Fibroblast of mammary gland (primary cell): ENCODE results near the gene DSN1.

ENCODE experiments used
- DNase-seq: peaks from one replicate; pipeline ENCODE4 v3.0.0-alpha.2; 2010; ENCODE audit warnings: low read depth
- H3K4me3 ChIP-seq: 2 replicates; pipeline ENCODE4 v1.5.1; 2011; ENCODE audit warnings: low read depth, mild to moderate bottlenecking, low read length, moderate library complexity; ENCODE audit not compliant: control insufficient read depth
- TF ChIP-seq, protein P1 (sequence below): conservative IDR thresholded peaks from 2 replicates; pipeline ENCODE4 v1.5.1; 2011; ENCODE audit warnings: low read depth, low read length, inconsistent platforms; ENCODE audit not compliant: control insufficient read depth, insufficient read depth

Gene DSN1

DNA sequence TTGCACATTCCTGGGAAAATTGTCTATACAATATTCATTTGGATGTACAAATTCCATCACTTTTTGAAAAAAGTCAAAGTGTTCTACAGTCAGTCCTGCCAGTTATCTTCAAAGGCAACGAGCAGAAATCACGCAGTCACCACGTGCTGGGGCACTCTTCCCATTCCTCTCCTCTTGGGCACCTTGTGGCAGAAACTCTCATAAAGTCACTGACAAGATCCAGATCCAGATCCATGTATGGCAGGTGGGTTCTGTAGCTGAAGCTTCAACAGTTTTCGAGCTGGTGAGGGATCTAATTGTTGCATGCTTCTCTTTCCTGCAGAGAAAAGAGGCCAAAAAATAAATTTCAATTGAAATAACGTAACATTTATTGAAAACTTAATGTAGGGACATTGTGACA is 21.0 kb downstream of the DSN1 start:
- no peak overlapping the region for H3K4me3 ChIP-seq
- TF ChIP-seq, protein P1, sequence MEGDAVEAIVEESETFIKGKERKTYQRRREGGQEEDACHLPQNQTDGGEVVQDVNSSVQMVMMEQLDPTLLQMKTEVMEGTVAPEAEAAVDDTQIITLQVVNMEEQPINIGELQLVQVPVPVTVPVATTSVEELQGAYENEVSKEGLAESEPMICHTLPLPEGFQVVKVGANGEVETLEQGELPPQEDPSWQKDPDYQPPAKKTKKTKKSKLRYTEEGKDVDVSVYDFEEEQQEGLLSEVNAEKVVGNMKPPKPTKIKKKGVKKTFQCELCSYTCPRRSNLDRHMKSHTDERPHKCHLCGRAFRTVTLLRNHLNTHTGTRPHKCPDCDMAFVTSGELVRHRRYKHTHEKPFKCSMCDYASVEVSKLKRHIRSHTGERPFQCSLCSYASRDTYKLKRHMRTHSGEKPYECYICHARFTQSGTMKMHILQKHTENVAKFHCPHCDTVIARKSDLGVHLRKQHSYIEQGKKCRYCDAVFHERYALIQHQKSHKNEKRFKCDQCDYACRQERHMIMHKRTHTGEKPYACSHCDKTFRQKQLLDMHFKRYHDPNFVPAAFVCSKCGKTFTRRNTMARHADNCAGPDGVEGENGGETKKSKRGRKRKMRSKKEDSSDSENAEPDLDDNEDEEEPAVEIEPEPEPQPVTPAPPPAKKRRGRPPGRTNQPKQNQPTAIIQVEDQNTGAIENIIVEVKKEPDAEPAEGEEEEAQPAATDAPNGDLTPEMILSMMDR: no peak
- DNase-seq: no peak

DNA sequence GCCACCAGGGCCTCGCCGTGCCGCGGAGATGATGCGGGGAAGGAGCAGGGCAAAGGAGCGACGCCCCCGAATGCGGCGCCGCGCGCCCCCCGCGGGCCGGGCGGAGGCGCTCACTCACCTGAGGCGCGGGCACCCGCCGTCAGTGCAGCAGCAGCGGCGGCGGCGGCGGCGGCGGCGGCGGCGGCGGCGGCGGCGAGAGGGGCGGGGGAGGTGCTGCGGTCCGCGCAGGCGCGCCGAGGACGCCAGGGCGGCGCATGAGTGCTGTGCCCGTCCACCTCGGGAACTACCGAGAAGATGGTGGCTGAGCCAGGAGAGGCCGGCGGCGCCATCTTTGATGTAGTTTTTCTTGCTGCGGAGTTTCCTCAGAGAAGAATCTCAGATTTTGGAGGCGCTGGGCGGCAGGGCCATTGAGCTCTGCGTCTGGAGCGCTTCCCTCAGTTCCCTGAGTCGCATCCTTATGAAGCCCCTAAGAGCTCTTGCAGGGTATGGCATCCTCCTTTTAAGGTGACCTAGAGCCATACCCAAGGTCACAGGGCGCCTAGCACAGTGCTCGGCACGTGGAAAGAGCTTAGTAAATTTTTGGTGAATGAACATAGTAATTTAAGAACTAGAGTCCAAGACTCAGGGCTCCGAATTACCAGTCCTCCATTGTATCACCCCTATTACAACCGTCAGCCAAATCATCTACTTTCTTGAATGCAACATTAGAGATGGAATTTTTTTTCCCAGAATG is 27.5 kb downstream of the DSN1 start, which contains the start of gene NDRG3:
TSS of gene NDRG3 (minus strand) at position 164 of the 733 bp plus-strand sequence. CDS start 24,355 bp downstream, outside the sequence.
- peak within 1 kb of the TSS; percentile 73 for H3K4me3 ChIP-seq
- TF ChIP-seq, protein P1: no peak
- peak; percentile 88 for DNase-seq

DNA sequence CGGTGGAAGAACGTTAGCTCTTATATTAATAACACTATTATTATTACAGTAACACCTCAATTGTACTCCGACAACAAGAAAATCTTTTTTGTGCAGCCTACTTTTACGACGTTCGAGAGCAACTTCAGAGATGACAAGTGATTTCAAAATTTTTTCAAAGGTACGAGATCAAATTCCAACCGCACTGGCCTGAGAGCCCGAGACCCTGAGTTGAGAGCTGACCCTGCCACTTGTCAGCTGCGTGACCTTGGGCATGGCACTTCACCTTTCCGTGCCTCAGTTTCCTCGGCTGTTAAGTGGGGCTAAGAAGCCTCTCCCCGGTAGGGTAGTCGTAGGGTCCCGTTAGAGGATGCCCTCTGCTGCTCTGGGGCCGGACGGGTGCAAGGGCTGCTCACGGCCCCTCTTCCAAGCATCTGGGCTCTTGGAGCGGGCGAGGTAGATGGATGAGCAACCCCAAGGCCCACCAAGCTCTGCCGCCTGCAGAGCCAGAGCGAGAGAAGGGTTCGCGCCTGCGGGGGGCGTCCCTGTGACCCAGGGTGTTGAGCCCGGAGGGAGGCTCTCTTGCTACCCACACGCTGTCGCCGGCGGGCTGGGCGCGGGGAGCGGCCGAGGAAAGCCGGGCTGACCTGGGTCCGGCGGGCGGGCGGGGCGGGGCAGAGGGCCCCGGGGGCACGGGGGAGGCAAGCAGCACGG is 28.2 kb downstream of the DSN1 start:
- TF ChIP-seq, protein P1: no peak
- peak overlapping the region; percentile 73 for H3K4me3 ChIP-seq
- no peak for DNase-seq

DNA sequence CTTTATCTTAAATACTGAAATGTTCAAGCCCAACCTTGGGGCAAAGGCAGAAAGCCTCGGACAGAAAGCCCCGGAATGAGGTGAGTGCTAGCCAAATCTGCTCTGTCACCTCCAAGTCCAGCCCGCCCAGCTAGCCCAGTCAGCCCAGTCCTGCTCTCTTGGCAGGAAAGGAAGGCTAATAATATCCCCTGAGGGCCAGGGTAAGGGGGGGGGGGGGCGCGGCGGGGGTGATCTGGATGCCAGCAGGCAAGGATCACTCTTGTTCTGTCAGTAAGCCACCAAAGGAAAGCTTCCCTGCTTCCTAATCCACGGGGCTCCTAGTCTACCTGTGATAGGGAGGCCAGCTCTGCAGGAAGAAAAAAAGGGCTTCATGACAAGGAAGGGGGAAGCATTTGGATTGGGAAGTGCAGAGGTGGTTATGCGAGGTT is 28.8 kb downstream of the DSN1 start:
- H3K4me3 ChIP-seq: peak overlapping the region; percentile 73
- TF ChIP-seq, protein P1: no peak
- peak; percentile 47 for DNase-seq

DNA sequence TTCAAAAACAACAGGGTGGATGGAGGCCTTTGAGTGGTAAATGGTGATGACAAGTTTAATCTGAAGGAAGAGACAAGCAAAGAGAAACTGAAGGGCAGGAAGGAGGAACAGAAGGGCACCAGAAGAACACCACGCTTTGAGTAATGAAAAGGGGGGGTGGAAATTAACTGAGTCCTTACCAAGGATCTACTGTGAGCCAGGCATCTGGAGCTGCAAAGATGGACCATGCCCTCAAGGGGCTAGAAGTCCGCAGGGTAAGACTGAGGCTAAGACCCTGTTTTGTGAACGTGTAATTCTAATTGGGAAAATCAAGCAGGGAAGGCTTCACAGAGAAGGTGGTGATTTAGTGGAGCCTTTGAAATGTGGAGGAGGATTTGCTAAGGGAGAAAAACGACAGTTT is 29.3 kb downstream of the DSN1 start:
- H3K4me3 ChIP-seq: no peak overlapping the region
- TF ChIP-seq, protein P1: no peak
- DNase-seq: no peak

DNA sequence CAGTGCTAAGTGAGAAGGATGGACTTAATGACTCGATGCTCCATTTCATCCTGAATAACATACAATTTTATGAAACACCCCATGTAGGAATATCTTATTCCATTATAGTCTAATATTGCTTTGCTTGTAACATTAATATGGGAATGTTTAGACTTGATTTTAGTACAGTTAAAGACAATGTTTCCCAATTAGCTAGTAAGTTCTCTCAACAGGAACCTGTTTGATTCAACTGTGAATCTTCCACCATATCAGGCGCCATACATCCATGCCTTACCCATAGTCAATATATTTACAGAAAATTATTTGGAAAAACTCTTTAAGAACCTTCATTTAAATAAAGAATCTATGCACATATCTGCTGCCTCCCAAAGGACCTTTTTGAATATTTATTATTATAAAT is 31.0 kb downstream of the DSN1 start:
- TF ChIP-seq, protein P1: no peak
- DNase-seq: no peak
- no peak overlapping the region for H3K4me3 ChIP-seq
